Nephron progenitor cell (in vitro differentiated cells): ENCODE measurements around the gene COL25A1.
"Not testable (repeated sequence)": the region's sequence is repeated elsewhere in the genome, so short reads cannot be mapped to it uniquely, and the experiment has no call there.

Experiments used
- DNase-seq: peaks from one replicate; pipeline ENCODE4 v3.0.0; 2021
- H3K27ac Mint-ChIP-seq: 2 replicates; pipeline ENCODE4 v1.8.0; 2021; ENCODE audit warnings: mild to moderate bottlenecking, moderate library complexity, mixed read lengths
- H3K27me3 Mint-ChIP-seq: 2 replicates; pipeline ENCODE4 v1.8.0; 2021; ENCODE audit warnings: mild to moderate bottlenecking, low read depth, mixed read lengths; ENCODE audit not compliant: poor library complexity
- H3K36me3 Mint-ChIP-seq: 2 replicates; pipeline ENCODE4 v1.8.0; 2021; ENCODE audit warnings: low read depth, mixed read lengths
- H3K4me1 Mint-ChIP-seq: 2 replicates; pipeline ENCODE4 v1.8.0; 2021; ENCODE audit warnings: mixed read lengths
- H3K4me3 Mint-ChIP-seq: 2 replicates; pipeline ENCODE4 v1.8.0; 2021; ENCODE audit warnings: mild to moderate bottlenecking, moderate library complexity, mixed read lengths
- H3K9me3 Mint-ChIP-seq: 2 replicates; pipeline ENCODE4 v1.8.0; 2021; ENCODE audit warnings: mild to moderate bottlenecking, moderate library complexity, mixed read lengths
- CTCF ChIP-seq: fragments of 200-600 bp; sonication (generic); IDR thresholded peaks from 2 replicates; pipeline ENCODE4 v1.5.0; 2021; ENCODE audit warnings: antibody characterized with exemption

The COL25A1 gene

DNA sequence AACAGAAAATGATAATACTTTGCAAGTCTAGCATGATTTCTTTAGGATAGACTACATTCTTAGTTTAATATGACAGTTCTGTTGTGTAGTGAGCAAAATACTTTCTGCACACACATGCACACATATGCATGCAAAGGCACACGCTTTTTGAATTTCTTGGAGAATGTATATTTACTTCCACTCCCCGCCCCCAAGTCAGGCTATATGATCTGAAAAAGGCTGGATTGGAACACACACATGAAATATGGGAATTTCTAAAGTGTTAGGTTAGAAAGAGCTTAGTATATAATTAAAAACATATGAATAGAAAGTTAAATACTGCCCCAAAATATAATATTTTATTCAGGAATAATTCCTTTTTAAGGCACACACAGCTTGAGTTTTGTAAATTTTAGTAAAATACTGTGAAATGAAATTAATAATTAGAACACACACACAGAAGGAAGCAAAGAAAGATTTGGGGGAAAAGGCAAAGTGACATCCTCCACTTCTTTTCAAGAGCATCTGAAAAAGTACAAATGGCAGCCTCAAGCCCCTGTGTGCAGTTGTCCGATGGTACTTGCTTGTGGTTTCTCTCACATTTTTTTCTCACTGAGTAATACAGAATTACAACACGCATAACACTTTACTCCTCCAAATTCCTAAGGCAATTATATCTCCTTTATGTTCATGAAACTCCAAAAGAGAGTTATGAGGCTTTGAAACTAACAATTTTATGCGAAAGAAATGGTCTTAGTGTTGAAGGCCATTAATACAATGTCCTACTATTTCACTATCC lies 310.7 kb downstream of the COL25A1 start:
- Mint-ChIP-seq H3K27ac (no peak overlapping the region), H3K4me3 (no peak overlapping the region), H3K9me3 (peaks cover 30% of the 10 kb centered on the region), H3K36me3 (peaks cover 7% of the 10 kb centered on the region), H3K27me3 (no peaks in the 10 kb centered on the region), H3K4me1 (peaks cover 6% of the 10 kb centered on the region)
- DNase-seq, result no peak
- TF ChIP-seq CTCF, result no peak

GRCh38 chr4:108988464-108989195 lies 313.8 kb downstream of the COL25A1 start:
- H3K4me1 Mint-ChIP-seq, result peaks cover 2% of the 10 kb centered on the region
- DNase-seq, result no peak
- TF ChIP-seq CTCF, result no peak
- peaks cover 1% of the 10 kb centered on the region for H3K9me3 Mint-ChIP-seq
- no peak overlapping the region for H3K27ac Mint-ChIP-seq
- H3K4me3 Mint-ChIP-seq, result no peak overlapping the region
- no peaks in the 10 kb centered on the region for H3K36me3 Mint-ChIP-seq
- H3K27me3 Mint-ChIP-seq, result no peaks in the 10 kb centered on the region

- DNase-seq, H3K4me3 Mint-ChIP-seq, H3K27me3 Mint-ChIP-seq, H3K9me3 Mint-ChIP-seq, H3K27ac Mint-ChIP-seq, H3K36me3 Mint-ChIP-seq: not testable (repeated sequence)
- peaks cover 22% of the 10 kb centered on the region for H3K4me1 Mint-ChIP-seq
Observed at GRCh38 chr4:108984495-108984894, 318.0 kb downstream of the COL25A1 start.

DNA sequence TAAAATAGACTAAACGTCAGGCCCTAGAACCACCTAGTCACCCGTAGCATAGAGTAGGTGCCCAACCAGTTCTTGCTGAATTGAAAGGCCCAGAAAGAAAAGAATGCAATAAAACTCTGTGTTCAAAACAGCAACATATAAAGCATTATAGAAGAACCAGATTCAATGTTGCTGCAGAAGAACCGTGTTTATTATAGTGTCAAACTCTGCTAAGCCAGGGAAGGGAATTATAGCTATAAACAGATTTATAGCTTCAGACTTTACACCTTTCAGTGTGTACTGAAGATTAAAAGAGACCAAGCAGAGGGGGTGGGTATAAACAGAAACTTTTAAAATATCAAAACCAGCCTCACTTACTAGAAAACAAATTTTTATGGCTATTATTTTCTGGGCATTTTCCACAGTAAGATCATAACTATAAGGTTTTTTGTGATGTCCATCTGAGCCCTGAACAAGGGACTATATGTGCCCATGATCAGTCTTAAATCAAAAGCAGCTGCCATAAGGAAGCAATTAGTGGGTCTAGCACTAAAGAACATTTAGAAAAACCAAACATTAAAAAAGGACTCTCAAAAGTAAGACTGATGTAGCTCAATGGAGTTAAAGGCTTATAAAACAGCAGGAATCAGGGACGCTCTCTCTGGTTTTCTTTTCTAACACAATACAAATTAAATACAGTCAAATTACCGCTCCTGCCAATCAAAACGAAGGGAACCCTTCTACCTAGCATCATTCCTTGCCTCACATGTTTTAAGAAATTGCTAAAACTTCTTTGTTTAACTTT lies 319.9 kb downstream of the COL25A1 start:
- Mint-ChIP-seq H3K9me3 (no peaks in the 10 kb centered on the region), H3K36me3 (no peaks in the 10 kb centered on the region), H3K4me1 (peaks cover 22% of the 10 kb centered on the region), H3K27ac (peak overlapping the region; percentile 83), H3K27me3 (no peaks in the 10 kb centered on the region), H3K4me3 (no peak overlapping the region)
- TF ChIP-seq CTCF, result no peak
- DNase-seq, result no peak

DNA sequence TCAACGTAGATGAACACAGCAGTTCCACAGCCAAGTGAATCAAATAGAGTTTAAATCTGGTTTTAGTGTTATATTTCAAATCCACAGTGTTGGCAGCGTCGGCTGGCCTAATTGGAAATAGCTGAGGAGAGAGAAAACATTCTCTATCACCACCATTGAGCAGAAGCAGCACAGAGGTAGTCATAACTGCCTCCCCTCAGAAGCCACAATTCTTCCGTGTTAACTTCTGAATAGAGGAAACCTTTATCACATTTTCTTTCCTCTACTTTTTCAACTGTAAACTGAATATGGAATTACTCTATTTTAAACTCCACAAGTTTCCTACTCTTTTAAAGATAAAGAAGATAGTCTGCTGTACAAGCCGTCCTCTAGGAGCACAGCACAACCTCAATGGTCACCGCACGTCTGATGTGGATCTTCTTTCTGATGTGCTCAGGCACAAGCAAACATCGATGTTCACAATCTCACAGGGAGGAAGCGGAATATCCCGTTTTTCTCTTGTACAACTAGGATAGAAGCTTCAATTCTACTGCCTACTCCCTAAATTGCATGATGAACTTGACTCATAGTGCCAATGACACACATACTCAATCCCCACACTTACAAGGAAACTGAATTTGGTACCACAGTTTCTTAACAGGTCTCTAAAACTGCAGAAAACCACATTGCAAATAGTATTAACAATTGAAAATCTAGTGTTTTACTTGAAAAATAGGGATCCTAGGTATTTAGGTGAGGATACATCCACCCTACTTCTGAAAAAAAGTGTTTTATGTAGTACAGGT lies 321.8 kb downstream of the COL25A1 start:
- Mint-ChIP-seq H3K36me3 (no peaks in the 10 kb centered on the region), H3K4me1 (peaks cover 22% of the 10 kb centered on the region), H3K27ac (no peak overlapping the region), H3K4me3 (no peak overlapping the region), H3K9me3 (no peaks in the 10 kb centered on the region), H3K27me3 (no peaks in the 10 kb centered on the region)
- no peak for DNase-seq
- no peak for TF ChIP-seq CTCF

DNA sequence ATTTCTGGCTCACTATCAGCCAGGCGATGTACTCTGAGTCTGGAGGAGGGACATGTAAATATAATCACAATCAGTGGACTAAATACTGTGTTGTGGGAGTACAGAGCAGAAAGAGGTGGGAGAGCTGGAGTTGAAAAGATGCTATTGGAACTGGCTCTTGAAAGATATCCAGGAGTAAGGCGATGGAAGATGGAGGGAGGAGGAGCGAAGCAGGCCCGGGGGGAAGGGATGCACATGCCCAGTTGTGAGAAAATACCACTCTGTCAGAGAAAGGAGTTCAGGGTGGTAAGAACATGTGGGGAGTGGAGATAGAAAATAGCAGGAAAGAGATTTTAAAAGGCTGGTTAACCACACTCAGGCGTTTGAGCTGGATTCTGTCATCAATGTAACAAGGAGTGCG lies 322.7 kb downstream of the COL25A1 start:
- H3K4me1 Mint-ChIP-seq, result peaks cover 22% of the 10 kb centered on the region
- H3K27me3 Mint-ChIP-seq, result no peaks in the 10 kb centered on the region
- TF ChIP-seq CTCF, result no peak
- no peaks in the 10 kb centered on the region for H3K36me3 Mint-ChIP-seq
- H3K4me3 Mint-ChIP-seq, result no peak overlapping the region
- no peaks in the 10 kb centered on the region for H3K9me3 Mint-ChIP-seq
- no peak overlapping the region for H3K27ac Mint-ChIP-seq
- DNase-seq, result no peak
